Skeletal muscle satellite cell (primary cell): ENCODE results near the gene ANKLE1.

Experiments used
- H3K27me3 ChIP-seq: 2 replicates; pipeline ENCODE4 v1.7.0; 2013; ENCODE audit warnings: low read length; ENCODE audit not compliant: control insufficient read depth, insufficient read depth
- H3K36me3 ChIP-seq: 2 replicates; pipeline ENCODE4 v1.7.0; 2013; ENCODE audit warnings: mild to moderate bottlenecking, control low read depth, low read length; ENCODE audit not compliant: insufficient read depth
- H3K4me1 ChIP-seq: 2 replicates; pipeline ENCODE4 v1.7.0; 2013; ENCODE audit warnings: low read length; ENCODE audit not compliant: control insufficient read depth, insufficient read depth
- H3K4me2 ChIP-seq: 2 replicates; pipeline ENCODE4 v1.7.0; 2013; ENCODE audit warnings: mild to moderate bottlenecking, low read length
- H3K4me3 ChIP-seq: 2 replicates; pipeline ENCODE4 v1.7.0; 2013; ENCODE audit warnings: low read length
- H3K9ac ChIP-seq: 2 replicates; pipeline ENCODE4 v1.7.0; 2013; ENCODE audit warnings: mild to moderate bottlenecking, low read depth, low read length, moderate library complexity
- H3K9me3 ChIP-seq: replicated peaks from 2 replicates; pipeline ENCODE4 v1.7.0; 2013; ENCODE audit warnings: mild to moderate bottlenecking, control low read depth, low read length

The ANKLE1 gene

DNA sequence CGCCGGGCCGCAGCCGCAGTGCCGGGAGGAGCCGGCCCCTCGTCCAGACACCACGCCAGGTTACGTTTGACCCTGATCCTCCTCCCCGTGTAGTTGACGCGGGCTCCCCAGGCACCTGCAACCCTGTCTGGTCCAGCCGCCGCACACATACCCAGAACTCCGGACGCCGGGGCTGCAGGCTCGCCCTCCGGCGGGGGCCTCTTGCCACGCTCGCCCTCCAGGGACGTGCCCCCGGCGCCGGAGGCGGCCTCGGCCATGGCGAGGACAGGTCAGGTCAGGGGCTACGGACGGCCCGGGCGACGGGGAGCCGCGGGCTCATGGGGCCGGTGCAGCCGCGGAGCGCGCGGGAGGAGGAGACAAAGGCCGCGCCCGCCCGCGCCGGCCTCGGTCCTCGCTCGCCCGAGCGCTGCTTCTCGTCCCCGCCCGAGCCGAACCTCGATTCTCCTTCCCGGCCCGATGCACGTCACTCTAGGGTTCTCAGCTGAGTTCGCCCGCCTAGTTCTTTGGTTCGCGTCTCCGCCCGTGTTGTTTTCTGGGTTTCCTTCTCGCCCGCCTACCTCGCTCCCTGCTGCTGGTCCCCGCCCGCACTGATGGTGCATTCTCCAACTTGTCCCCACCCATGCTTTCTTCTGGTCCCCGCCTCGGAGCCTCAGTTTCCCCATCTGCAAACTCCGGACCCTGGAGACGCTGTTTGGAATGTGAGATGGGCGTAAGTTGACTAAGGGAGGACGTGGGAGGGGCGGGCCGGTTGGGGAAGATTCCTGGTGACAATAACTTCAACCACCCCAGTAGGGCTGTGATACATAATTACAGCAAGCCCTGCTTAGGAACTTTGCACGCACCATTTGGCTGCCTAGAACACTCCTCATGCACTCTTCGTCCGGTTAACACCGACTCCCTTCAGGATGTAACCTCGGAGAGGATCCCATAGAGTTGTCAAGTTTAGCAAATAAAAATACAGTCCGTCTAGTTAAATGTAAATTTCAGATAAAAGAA is 53.0 kb downstream of the ANKLE1 start, which contains the start of gene ANO8:
ANO8 (minus strand) TSS at position 442 of the 996 bp plus-strand sequence; CDS start at position 257, 185 bp downstream.
- H3K36me3 ChIP-seq, result peaks cover 5% of the 10 kb centered on the region
- no peaks in the 10 kb centered on the region for H3K9me3 ChIP-seq
- peaks cover 19% of the 10 kb centered on the region for H3K4me1 ChIP-seq
- peak within 1 kb of the TSS; percentile 83 for H3K4me3 ChIP-seq
- H3K4me2 ChIP-seq, result peak within 1 kb of the TSS; percentile 85
- peak within 1 kb of the TSS; percentile 62 for H3K9ac ChIP-seq
- H3K27me3 ChIP-seq, result no peaks in the 10 kb centered on the region

DNA sequence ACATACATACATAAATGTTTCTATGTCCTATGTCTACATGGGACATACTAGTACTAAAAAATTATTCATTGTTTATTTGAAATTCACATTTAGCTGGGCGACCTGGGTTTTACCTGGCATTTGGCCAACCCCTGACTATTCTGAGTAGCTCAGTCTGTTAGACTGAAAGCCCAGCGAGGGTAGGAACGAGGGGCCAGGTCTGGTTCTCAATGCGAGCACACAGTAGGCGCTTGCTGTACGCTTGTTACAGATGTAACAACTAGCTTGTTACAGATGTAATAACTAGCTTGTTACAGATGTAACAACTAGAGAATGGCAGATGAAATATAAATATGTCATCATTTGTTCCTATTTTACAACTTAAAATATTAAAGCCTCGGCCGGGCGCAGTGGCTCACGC is 53.9 kb downstream of the ANKLE1 start:
- Histone ChIP-seq H3K4me2 (peak overlapping the region; percentile 85), H3K4me1 (peaks cover 19% of the 10 kb centered on the region), H3K9ac (no peak overlapping the region), H3K27me3 (no peaks in the 10 kb centered on the region), H3K4me3 (no peak overlapping the region), H3K9me3 (no peaks in the 10 kb centered on the region), H3K36me3 (peaks cover 5% of the 10 kb centered on the region)
